GM20431 (cell line): Measurements from ENCODE around the gene IDS.
"Not testable (repeated sequence)": the region's sequence is repeated elsewhere in the genome, so short reads cannot be mapped to it uniquely, and the experiment has no call there.

Source experiments
- in situ Hi-C: fragments of 300-500 bp; cut with MseI, MboI; formaldehyde crosslinking; loops from one replicate; pipeline ENCODE4 v1.15.0; 2020; ENCODE audit warnings: low sequenced_read_pairs; ENCODE audit not compliant: unreplicated experiment

IDS gene

GRCh38 chrX:149531599-149531998, 26.5 kb upstream of the IDS start:
- in situ Hi-C loops, result no loop called here

- in situ Hi-C loops, result no loop called here
Observed at GRCh38 chrX:149528381-149528780, 23.3 kb upstream of the IDS start.

- in situ Hi-C loops, result no loop called here
Observed at GRCh38 chrX:149527705-149528104, 22.6 kb upstream of the IDS start.

GRCh38 chrX:149526318-149527033, 21.4 kb upstream of the IDS start:
- in situ Hi-C loops, result not testable (repeated sequence)

- in situ Hi-C loops, result not testable (repeated sequence)
Observed at GRCh38 chrX:149525903-149526302, 20.8 kb upstream of the IDS start.

GRCh38 chrX:149525389-149525788, 20.3 kb upstream of the IDS start:
- in situ Hi-C loops, result not testable (repeated sequence)

GRCh38 chrX:149522916-149523315, 17.8 kb upstream of the IDS start:
- in situ Hi-C loops, result loop anchor here (25.0 kb wide), 1 partner anchor 114 kb away; the partner anchor contains the start of gene TMEM185A

GRCh38 chrX:149521438-149521837, 16.3 kb upstream of the IDS start:
- in situ Hi-C loops, result loop anchor here (25.0 kb wide), 1 partner anchor 116 kb away; the partner anchor contains the start of gene TMEM185A

- in situ Hi-C loops, result loop anchor here (25.0 kb wide), 1 partner anchor 117 kb away; the partner anchor contains the start of gene TMEM185A
Observed at GRCh38 chrX:149520636-149521277, 15.7 kb upstream of the IDS start.

GRCh38 chrX:149518236-149518635, 13.1 kb upstream of the IDS start:
- in situ Hi-C loops, result loop anchor here (25.0 kb wide), 1 partner anchor 119 kb away; the partner anchor contains the start of gene TMEM185A

- in situ Hi-C loops, result loop anchor here (25.0 kb wide), 1 partner anchor 120 kb away; the partner anchor contains the start of gene TMEM185A
Observed at GRCh38 chrX:149517308-149517707, 12.2 kb upstream of the IDS start.

GRCh38 chrX:149516604-149517003, 11.5 kb upstream of the IDS start:
- in situ Hi-C loops, result loop anchor here (25.0 kb wide), 1 partner anchor 121 kb away; the partner anchor contains the start of gene TMEM185A

- in situ Hi-C loops, result loop anchor here (25.0 kb wide), 1 partner anchor 121 kb away; the partner anchor contains the start of gene TMEM185A
Observed at GRCh38 chrX:149515954-149516602, 11.0 kb upstream of the IDS start.

- in situ Hi-C loops, result loop anchor here (25.0 kb wide), 1 partner anchor 123 kb away; the partner anchor contains the start of gene TMEM185A
Observed at GRCh38 chrX:149513825-149514428, 8.8 kb upstream of the IDS start.

- in situ Hi-C loops, result loop anchor here (25.0 kb wide), 1 partner anchor 125 kb away; the partner anchor contains the start of gene TMEM185A
Observed at GRCh38 chrX:149512225-149512885, 7.2 kb upstream of the IDS start.

- in situ Hi-C loops, result loop anchor here (25.0 kb wide), 1 partner anchor 126 kb away; the partner anchor contains the start of gene TMEM185A
Observed at GRCh38 chrX:149511081-149511480, 6.0 kb upstream of the IDS start.

- in situ Hi-C loops, result loop anchor here (25.0 kb wide), 1 partner anchor 127 kb away; the partner anchor contains the start of gene TMEM185A
Observed at GRCh38 chrX:149510386-149510785, 5.3 kb upstream of the IDS start.

GRCh38 chrX:149508467-149508866, 3.4 kb upstream of the IDS start:
- in situ Hi-C loops, result loop anchor here (25.0 kb wide), 1 partner anchor 129 kb away; the partner anchor contains the start of gene TMEM185A

- in situ Hi-C loops, result loop anchor here (25.0 kb wide), 1 partner anchor 131 kb away; the partner anchor contains the start of gene TMEM185A
Observed at GRCh38 chrX:149506349-149506748, 1.2 kb upstream of the IDS start.
